Tibial artery (tissue), 4 donors: ENCODE results near the gene FARSB.

ENCODE experiments used
- DNase-seq, 2 donors: peaks; one replicate each; pipeline ENCODE4 v3.0.0-alpha.2; 2019
- H3K27ac ChIP-seq, 2 donors: fragments of 200-600 bp; sonication (generic) in 1 of 2; 1 replicate in 1 of 2; 2 replicates in 1 of 2; pipeline ENCODE4 v1.5.1; 2018 to 2019; ENCODE audit warnings: mild to moderate bottlenecking in 1 of 2
- H3K27me3 ChIP-seq, 2 donors: fragments of 200-600 bp; sonication (generic) in 1 of 2; one replicate each; pipeline versions ENCODE4 v1.5.1 to v1.6.0; 2016 to 2019
- H3K36me3 ChIP-seq, 3 donors: fragments of 200-600 bp; sonication (generic) in 2 of 3; one replicate each; pipeline ENCODE4 v1.5.1; 2016 to 2019; ENCODE audit warnings: mild to moderate bottlenecking in 2 of 3
- H3K4me1 ChIP-seq, 4 donors: fragments of 200-600 bp; sonication (generic) in 2 of 4; 1 replicate in 3 of 4; 2 replicates in 1 of 4; pipeline ENCODE4 v1.5.1; 2016 to 2019
- H3K4me3 ChIP-seq, 2 donors: fragments of 200-600 bp; sonication (generic) in 1 of 2; 1 replicate in 1 of 2; 2 replicates in 1 of 2; pipeline ENCODE4 v1.5.1; 2018 to 2019; ENCODE audit warnings: mild to moderate bottlenecking in 2 of 2
- H3K9me3 ChIP-seq, 3 donors: fragments of 200-600 bp; sonication (generic) in 1 of 3; one replicate each; pipeline ENCODE4 v1.5.1; 2016 to 2019
- intact Hi-C: fragments of 100-400 bp; cut with DNase I; formaldehyde crosslinking; loops from one replicate; pipeline ENCODE4 v1.15.0; 2023; ENCODE audit warnings: low total_unique reads
- TF ChIP-seq, protein P1 (sequence below), 2 experiments: fragments of 200-600 bp in 1 of 2; fragments of 450-650 bp in 1 of 2; IDR thresholded peaks; one replicate each; pipeline ENCODE4 v1.5.1; 2017 to 2019; ENCODE audit warnings: antibody characterized with exemption in 2 of 2, mild to moderate bottlenecking in 1 of 2, moderate library complexity in 1 of 2

Gene FARSB

DNA sequence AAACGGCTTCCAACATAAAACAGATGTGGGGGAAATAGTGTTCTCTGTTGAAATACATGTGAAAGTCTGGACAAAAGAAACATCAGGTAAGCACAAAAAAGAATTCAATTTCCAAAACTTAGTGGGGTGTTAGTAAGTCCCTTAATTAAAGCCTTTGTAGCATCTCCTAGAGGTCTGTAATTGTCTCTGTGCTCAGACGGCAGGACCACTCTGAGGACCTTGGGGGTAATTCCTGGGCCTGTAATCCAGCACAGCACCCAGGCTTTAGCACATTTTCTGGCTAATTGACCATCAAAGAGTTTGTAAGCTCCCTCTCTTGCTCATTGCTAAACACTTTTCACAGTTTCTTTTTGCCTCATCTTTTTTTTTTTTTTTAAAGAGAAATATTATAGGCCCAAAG, 80.3 kb downstream of the FARSB start:
- H3K27ac ChIP-seq: no peak overlapping the region
- H3K4me1 ChIP-seq: peaks cover 0 to 27% (median 6%) of the 10 kb centered on the region in 4 donors
- no peaks in the 10 kb centered on the region for H3K9me3 ChIP-seq
- TF ChIP-seq, protein P1, sequence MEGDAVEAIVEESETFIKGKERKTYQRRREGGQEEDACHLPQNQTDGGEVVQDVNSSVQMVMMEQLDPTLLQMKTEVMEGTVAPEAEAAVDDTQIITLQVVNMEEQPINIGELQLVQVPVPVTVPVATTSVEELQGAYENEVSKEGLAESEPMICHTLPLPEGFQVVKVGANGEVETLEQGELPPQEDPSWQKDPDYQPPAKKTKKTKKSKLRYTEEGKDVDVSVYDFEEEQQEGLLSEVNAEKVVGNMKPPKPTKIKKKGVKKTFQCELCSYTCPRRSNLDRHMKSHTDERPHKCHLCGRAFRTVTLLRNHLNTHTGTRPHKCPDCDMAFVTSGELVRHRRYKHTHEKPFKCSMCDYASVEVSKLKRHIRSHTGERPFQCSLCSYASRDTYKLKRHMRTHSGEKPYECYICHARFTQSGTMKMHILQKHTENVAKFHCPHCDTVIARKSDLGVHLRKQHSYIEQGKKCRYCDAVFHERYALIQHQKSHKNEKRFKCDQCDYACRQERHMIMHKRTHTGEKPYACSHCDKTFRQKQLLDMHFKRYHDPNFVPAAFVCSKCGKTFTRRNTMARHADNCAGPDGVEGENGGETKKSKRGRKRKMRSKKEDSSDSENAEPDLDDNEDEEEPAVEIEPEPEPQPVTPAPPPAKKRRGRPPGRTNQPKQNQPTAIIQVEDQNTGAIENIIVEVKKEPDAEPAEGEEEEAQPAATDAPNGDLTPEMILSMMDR (IDR thresholded peaks at IDR 0.05): no peak
- peaks cover 0 to 11% (median 11%) of the 10 kb centered on the region in 3 donors for H3K36me3 ChIP-seq
- no peak overlapping the region for H3K4me3 ChIP-seq
- H3K27me3 ChIP-seq: no peaks in the 10 kb centered on the region
- DNase-seq: no peak
- intact Hi-C loops: no loop called here

DNA sequence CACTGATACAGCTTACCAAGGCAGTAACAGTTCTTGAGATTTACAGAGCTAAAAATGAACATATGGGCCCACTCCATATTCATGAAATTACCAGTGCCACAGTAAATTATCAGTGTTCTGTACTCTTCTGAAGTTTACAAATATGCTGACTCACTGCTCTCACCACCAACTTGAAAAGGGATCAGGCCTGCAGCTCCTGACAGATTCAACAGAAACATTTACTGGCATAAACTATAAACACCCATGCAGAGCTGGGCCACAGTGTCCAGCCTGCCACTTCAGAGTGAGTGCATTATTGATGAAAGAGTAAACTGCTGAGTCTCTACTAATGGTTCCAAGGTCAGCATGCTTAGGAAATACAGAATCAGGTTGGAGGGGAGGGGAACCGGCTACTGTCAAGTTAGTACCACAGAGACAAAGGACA, 83.1 kb downstream of the FARSB start:
- H3K27ac ChIP-seq: no peak overlapping the region
- no peak for DNase-seq
- TF ChIP-seq, protein P1 (IDR thresholded peaks at IDR 0.05): no peak
- no peak overlapping the region for H3K4me3 ChIP-seq
- peaks cover 0 to 27% (median 6%) of the 10 kb centered on the region in 4 donors for H3K4me1 ChIP-seq
- peaks cover 9 to 18% (median 13%) of the 10 kb centered on the region in 3 donors for H3K36me3 ChIP-seq
- H3K9me3 ChIP-seq: no peaks in the 10 kb centered on the region
- intact Hi-C loops: no loop called here
- H3K27me3 ChIP-seq: no peaks in the 10 kb centered on the region

DNA sequence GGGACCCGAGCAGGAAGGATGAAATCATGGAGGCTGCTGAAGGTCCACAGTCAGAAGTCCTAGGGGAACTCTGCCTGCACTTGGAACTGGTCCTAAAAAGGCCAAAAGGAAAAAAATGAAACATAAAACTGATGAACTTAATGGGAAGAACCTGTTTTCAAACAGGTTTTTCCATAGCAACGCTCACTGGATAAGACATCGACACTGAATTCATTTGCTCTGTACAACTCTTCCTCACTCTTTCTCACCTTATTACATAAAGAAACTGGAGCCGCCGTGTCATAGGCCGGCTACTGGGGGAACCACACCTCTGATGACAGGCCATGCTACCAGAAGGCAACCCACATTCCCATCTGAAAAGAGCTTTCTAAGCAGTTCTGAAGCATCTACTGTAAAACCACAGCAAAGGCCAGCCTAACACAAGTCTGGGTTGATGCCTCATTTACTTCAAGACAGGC, 83.6 kb downstream of the FARSB start:
- peaks cover 0 to 27% (median 6%) of the 10 kb centered on the region in 4 donors for H3K4me1 ChIP-seq
- intact Hi-C loops: no loop called here

GRCh38 chr2:222569826-222570225, 86.1 kb downstream of the FARSB start:
- Histone ChIP-seq H3K4me1 (peaks cover 0 to 22% (median 6%) of the 10 kb centered on the region in 4 donors), H3K27ac (no peak overlapping the region), H3K36me3 (peaks cover 18 to 23% (median 19%) of the 10 kb centered on the region in 3 donors), H3K4me3 (no peak overlapping the region), H3K27me3 (no peaks in the 10 kb centered on the region), H3K9me3 (no peaks in the 10 kb centered on the region)
- intact Hi-C loops: no loop called here
- TF ChIP-seq, protein P1 (IDR thresholded peaks at IDR 0.05): no peak
- DNase-seq: no peak

More for the DNA sequence above, 83.6 kb downstream of the FARSB start:
- DNase-seq: no peak
- Histone ChIP-seq H3K27ac (no peak overlapping the region), H3K9me3 (no peaks in the 10 kb centered on the region), H3K4me3 (no peak overlapping the region), H3K36me3 (peaks cover 13 to 18% (median 14%) of the 10 kb centered on the region in 3 donors), H3K27me3 (no peaks in the 10 kb centered on the region)
- TF ChIP-seq, protein P1 (IDR thresholded peaks at IDR 0.05): no peak

GRCh38 chr2:222568865-222569264, 87.0 kb downstream of the FARSB start:
- TF ChIP-seq, protein P1 (IDR thresholded peaks at IDR 0.05): no peak
- no peak for DNase-seq
- Histone ChIP-seq H3K4me3 (no peak overlapping the region), H3K36me3 (peaks cover 18 to 23% (median 19%) of the 10 kb centered on the region in 3 donors), H3K4me1 (peaks cover 0 to 21% (median 6%) of the 10 kb centered on the region in 4 donors), H3K9me3 (no peaks in the 10 kb centered on the region), H3K27me3 (no peaks in the 10 kb centered on the region), H3K27ac (no peak overlapping the region)
- intact Hi-C loops: no loop called here

DNA sequence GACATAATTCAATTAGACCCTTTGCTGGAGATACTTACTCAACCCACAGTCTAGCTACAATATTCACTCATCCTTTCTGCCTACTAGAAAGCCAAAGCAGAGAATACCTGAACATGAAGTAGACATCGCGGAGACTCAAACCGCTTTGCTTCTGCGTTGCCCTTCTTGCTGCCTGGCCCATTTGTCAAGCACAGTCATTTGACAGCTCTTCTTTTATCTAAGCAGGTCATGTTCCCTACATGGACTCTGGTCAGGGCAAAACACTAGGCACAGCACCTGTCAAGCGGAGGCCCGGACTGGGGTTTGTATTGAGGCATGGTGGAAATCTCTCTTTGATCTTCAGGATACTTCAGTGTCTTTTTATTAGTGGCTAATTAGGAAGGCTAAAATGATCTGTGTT, 89.7 kb downstream of the FARSB start:
- Histone ChIP-seq H3K36me3 (peaks cover 13 to 19% (median 17%) of the 10 kb centered on the region in 3 donors), H3K9me3 (no peaks in the 10 kb centered on the region), H3K27me3 (no peaks in the 10 kb centered on the region), H3K4me1 (no peaks in the 10 kb centered on the region), H3K27ac (no peak overlapping the region), H3K4me3 (no peak overlapping the region)
- TF ChIP-seq, protein P1 (IDR thresholded peaks at IDR 0.05): no peak
- no peak for DNase-seq
- intact Hi-C loops: no loop called here
